Endothelial cell of umbilical vein (primary cell): ENCODE results near the gene ATP2B2. TPM values are rescaled to one million over a fixed set of nuclear protein-coding genes. Genes with fewer than 3 reads are reported as not detected.

Source experiments
- BruUV-seq: library from RNA; stranded (reverse); fragments of 400-500 nt; replicated peaks from 2 replicates; lab custom pipeline; 2021; lab: Mats Ljungman, UMichigan
- CTCF ChIA-PET: fragments of 300-600, 350-600 bp; sonication (Branson Sonifier 250); formaldehyde crosslinking; loops from one replicate; lab custom pipeline; 2021; ENCODE audit warnings: antibody characterized with exemption, inconsistent platforms; lab: Charles Lee
- POLR2A ChIA-PET: fragments of 300-600, 350-600 bp; sonication (Branson Sonifier 250); formaldehyde crosslinking; loops from one replicate; lab custom pipeline; 2021; ENCODE audit warnings: antibody characterized with exemption, inconsistent platforms; lab: Charles Lee
- DNase-seq: peaks from one replicate; pipeline ENCODE4 v3.0.0-alpha.2; 2011; ENCODE audit warnings: low read depth, low spot score
- FAIRE-seq: peaks from 2 replicates; lab custom pipeline; 2011; peaks lifted over from hg19 to GRCh38; lab: Jason Lieb, UNC
- H2AFZ ChIP-seq: 2 replicates; pipeline ENCODE4 v1.6.0; 2012; ENCODE audit warnings: low read depth, low read length, control low read depth, inconsistent platforms
- H3K27ac ChIP-seq: 2 replicates; pipeline ENCODE4 v1.5.1; 2011; ENCODE audit warnings: low read depth, mild to moderate bottlenecking, control low read depth, low read length, moderate library complexity; ENCODE audit not compliant: insufficient read depth
- H3K27me3 ChIP-seq, 2 experiments: 2 replicates each; pipeline versions ENCODE4 v1.6.0 to v1.6.1; 2011; ENCODE audit warnings: low read length in 2 of 2, mixed read lengths in 1 of 2; ENCODE audit not compliant: control insufficient read depth in 2 of 2, insufficient read depth in 2 of 2
- H3K36me3 ChIP-seq, 2 experiments: 2 replicates in 1 of 2; 3 replicates in 1 of 2; pipeline ENCODE4 v1.5.1; 2011; ENCODE audit warnings: low read length in 2 of 2, mild to moderate bottlenecking in 1 of 2, moderate library complexity in 1 of 2; ENCODE audit not compliant: control insufficient read depth in 2 of 2, insufficient read depth in 2 of 2; ENCODE audit errors: extremely low read depth in 1 of 2
- H3K4me1 ChIP-seq: 3 replicates; pipeline ENCODE4 v1.5.1; 2011; ENCODE audit warnings: mild to moderate bottlenecking, low read length; ENCODE audit not compliant: control insufficient read depth, insufficient read depth; ENCODE audit errors: extremely low read depth
- H3K4me2 ChIP-seq: 2 replicates; pipeline ENCODE4 v1.6.1; 2011; ENCODE audit warnings: low read length, control low read depth, mixed read lengths; ENCODE audit not compliant: insufficient read depth
- H3K4me3 ChIP-seq, 3 experiments: fragments of 200-600 bp in 1 of 3; sonication (generic), shearing (Covaris generic) in 1 of 3; replicated peaks in 1 of 3; 2 replicates each; pipeline ENCODE4 v1.5.1; 2011 to 2016; ENCODE audit warnings: control low read depth in 3 of 3, low read length in 3 of 3, mild to moderate bottlenecking in 2 of 3, inconsistent platforms in 1 of 3, low read depth in 1 of 3, moderate library complexity in 1 of 3; ENCODE audit not compliant: insufficient read depth in 1 of 3
- H3K79me2 ChIP-seq: 2 replicates; pipeline ENCODE4 v1.6.0; 2012; ENCODE audit warnings: low read length, inconsistent platforms; ENCODE audit not compliant: control insufficient read depth, insufficient read depth
- H3K9ac ChIP-seq: replicated peaks from 2 replicates; pipeline ENCODE3; 2011; ENCODE audit warnings: low read length, control low read depth; ENCODE audit not compliant: insufficient read depth; ENCODE audit errors: extremely low read depth
- H3K9me1 ChIP-seq: replicated peaks from 3 replicates; pipeline ENCODE4 v1.6.0; 2011; ENCODE audit warnings: mild to moderate bottlenecking, low read length; ENCODE audit not compliant: control insufficient read depth, insufficient read depth; ENCODE audit errors: extremely low read depth
- H3K9me3 ChIP-seq: replicated peaks from 2 replicates; pipeline ENCODE4 v1.5.1; 2012; ENCODE audit warnings: low read length, inconsistent platforms; ENCODE audit not compliant: control insufficient read depth, insufficient read depth
- H4K20me1 ChIP-seq: replicated peaks from 2 replicates; pipeline ENCODE3; 2011; ENCODE audit warnings: mild to moderate bottlenecking, low read length; ENCODE audit not compliant: control insufficient read depth, insufficient read depth; ENCODE audit errors: extremely low read depth
- CTCF ChIP-seq, 2 donors: IDR thresholded peaks; 1 replicate in 1 of 2; 2 replicates in 1 of 2; pipeline ENCODE4 v1.5.1; 2011; ENCODE audit warnings: low read length in 2 of 2, mild to moderate bottlenecking in 2 of 2, moderate library complexity in 2 of 2, control low read depth in 1 of 2, inconsistent platforms in 1 of 2, low read depth in 1 of 2; ENCODE audit not compliant: insufficient read depth in 1 of 2; ENCODE audit errors: extremely low read depth in 1 of 2
- EZH2 ChIP-seq: IDR thresholded peaks from 2 replicates; pipeline ENCODE4 v1.6.1; 2012; ENCODE audit warnings: borderline replicate concordance, low read depth, mild to moderate bottlenecking, moderate library complexity, low read length, inconsistent platforms; ENCODE audit not compliant: severe bottlenecking
- FOS ChIP-seq: IDR thresholded peaks from 2 replicates; pipeline ENCODE4 v1.6.1; 2011; ENCODE audit warnings: mild to moderate bottlenecking, low read length, moderate library complexity, borderline replicate concordance; ENCODE audit not compliant: insufficient read depth
- GATA2 ChIP-seq: IDR thresholded peaks from 2 replicates; pipeline ENCODE4 v1.7.0; 2011; ENCODE audit warnings: low read depth, mild to moderate bottlenecking, moderate library complexity, mixed read lengths, low read length; ENCODE audit not compliant: insufficient read length, insufficient read depth
- JUN ChIP-seq: IDR thresholded peaks from 2 replicates; pipeline ENCODE4 v1.6.1; 2011; ENCODE audit warnings: borderline replicate concordance, low read depth; ENCODE audit not compliant: insufficient read length, insufficient read depth
- MAX ChIP-seq: IDR thresholded peaks from 2 replicates; pipeline ENCODE4 v1.6.1; 2011; ENCODE audit not compliant: insufficient read depth, insufficient read length
- MYC ChIP-seq: IDR thresholded peaks from one replicate; pipeline ENCODE4 v1.6.1; 2011; ENCODE audit warnings: mild to moderate bottlenecking, low read depth, low read length
- POLR2A ChIP-seq: IDR thresholded peaks from 2 replicates; pipeline ENCODE4 v1.6.1; 2012; ENCODE audit warnings: low read depth, mild to moderate bottlenecking, control low read depth, low read length
- POLR2AphosphoS5 ChIP-seq: IDR thresholded peaks from 2 replicates; pipeline ENCODE4 v1.6.1; 2012; ENCODE audit warnings: low read depth, mild to moderate bottlenecking, control low read depth, low read length, moderate library complexity; ENCODE audit not compliant: insufficient read depth
- dilution Hi-C: fragments of 300-500 bp; cut with MboI; formaldehyde crosslinking; loops from one replicate; pipeline ENCODE4 v1.15.0; 2019; ENCODE audit warnings: low sequenced_read_pairs; ENCODE audit not compliant: extremely low pct_ligation_motif_present
- intact Hi-C: fragments of 100-400 bp; cut with micrococcal nuclease; formaldehyde crosslinking; loops from one replicate; pipeline ENCODE4 v1.10.0; 2022
- polyA plus RNA-seq, 4 experiments: library from polyadenylated mRNA; depleted of rRNA in 3 of 4; stranded (reverse) in 3 of 4; unstranded in 1 of 4; fragments of >200 nt; gene quantifications; 2 replicates each; pipeline versions ENCODE4 v1.2.1 to v1.2.3, GENCODE V29; 2011 to 2012; ENCODE audit warnings: missing spikeins in 1 of 4
- total RNA-seq: library from RNA; stranded (reverse); gene quantifications from 2 replicates; pipeline ENCODE4 v1.2.3, GENCODE V29; 2021

ATP2B2 gene
- total and polyA plus RNA-seq, 2 donors (not counting 3 experiments of a cell fraction or from before 2014, with no cell fraction given): not detected

GRCh38 chr3:10334459-10334858, 170.9 kb downstream of the ATP2B2 start:
- H2AFZ ChIP-seq: no peak overlapping the region
- dilution Hi-C loops: no loop called here

More at GRCh38 chr3:10334459-10334858, 170.9 kb downstream of the ATP2B2 start:
- H3K27ac ChIP-seq: no peak overlapping the region
- H3K36me3 ChIP-seq: no peaks in the 10 kb centered on the region
- no peak for FAIRE-seq
- DNase-seq: no peak
- no peaks in the 10 kb centered on the region for H3K79me2 ChIP-seq
- TF ChIP-seq JUN (no peak), MYC (no peak), GATA2 (no peak), FOS (no peak), CTCF (IDR thresholded peaks at IDR 0.05; ENCODE audit: extremely low read depth in 1 of 2, insufficient read depth in 1 of 2, low read depth in 1 of 2, low read length in 2 of 2) (peak in 1 of 2 donors; percentile 30), POLR2AphosphoS5 (no peak), POLR2A (no peak), MAX (no peak), EZH2 (no peak)
- no peak overlapping the region for H3K4me3 ChIP-seq
- intact Hi-C loops: no loop called here
- ChIA-PET CTCF (interaction anchor here (0.7 to 1.9 kb wide), 4 partner anchors 10 to 404 kb away, joined by 3 to 6 read pairs (median 5); no protein-coding TSS in a partner anchor), POLR2A (no interaction called here)
- no peaks in the 10 kb centered on the region for H3K9me1 ChIP-seq
- H3K4me1 ChIP-seq: no peaks in the 10 kb centered on the region
- H3K9me3 ChIP-seq: no peaks in the 10 kb centered on the region
- no peaks in the 10 kb centered on the region for H4K20me1 ChIP-seq
- no peak overlapping the region for H3K9ac ChIP-seq
- no peak overlapping the region for H3K4me2 ChIP-seq
- no TSS peak for BruUV-seq
- H3K27me3 ChIP-seq: peaks cover 9 to 12% of the 10 kb centered on the region in 2 experiments
